HepG2 (cell line): ENCODE data around the gene FOXA1. TPM values are rescaled to one million over a fixed set of nuclear protein-coding genes. Genes with fewer than 3 reads are reported as not detected.

Experiments used
- AHDC1 ChIP-seq: sonication (generic); formaldehyde crosslinking; IDR thresholded peaks from 2 replicates; pipeline ENCODE4 v1.5.1; 2020; ENCODE audit warnings: mild to moderate bottlenecking, missing genetic modification reagents, borderline replicate concordance
- GFI1 ChIP-seq: sonication (generic); formaldehyde crosslinking; IDR thresholded peaks from 2 replicates; pipeline ENCODE4 v1.5.0; 2020; ENCODE audit warnings: missing genetic modification reagents, mild to moderate bottlenecking, borderline replicate concordance
- KIAA2018 ChIP-seq: sonication (generic); formaldehyde crosslinking; IDR thresholded peaks from 2 replicates; pipeline ENCODE4 v1.5.0; 2020; ENCODE audit warnings: mild to moderate bottlenecking, missing genetic modification reagents, borderline replicate concordance
- ZBTB43 ChIP-seq: sonication (generic); formaldehyde crosslinking; conservative IDR thresholded peaks from 2 replicates; pipeline ENCODE4 v1.4.0; 2020; ENCODE audit warnings: missing genetic modification reagents
- ZNF296 ChIP-seq: sonication (generic); formaldehyde crosslinking; conservative IDR thresholded peaks from 2 replicates; pipeline ENCODE4 v1.5.0; 2020; ENCODE audit warnings: mild to moderate bottlenecking, missing genetic modification reagents
- ZNF530 ChIP-seq: sonication (generic); formaldehyde crosslinking; IDR thresholded peaks from 2 replicates; pipeline ENCODE4 v1.5.0; 2020; ENCODE audit warnings: low read depth, mild to moderate bottlenecking, missing genetic modification reagents
- ZNF574 ChIP-seq: sonication (generic); formaldehyde crosslinking; IDR thresholded peaks from 2 replicates; pipeline ENCODE4 v1.4.0; 2020; ENCODE audit warnings: missing genetic modification reagents
- ZNF790 ChIP-seq: sonication (generic); formaldehyde crosslinking; IDR thresholded peaks from 2 replicates; pipeline ENCODE4 v1.8.0; 2022; ENCODE audit warnings: missing genetic modification reagents, mild to moderate bottlenecking, borderline replicate concordance
- polyA plus RNA-seq, 8 experiments: library from polyadenylated mRNA; depleted of rRNA in 3 of 8; stranded (reverse) in 7 of 8; unstranded in 1 of 8; fragments of >200 nt; fragmentation: Illumina TruSeq in 4 of 8; extraction: Trizol in 4 of 8; gene quantifications; 2 replicates each; pipeline versions ENCODE4 v1.2.1 to v1.2.3, GENCODE V29; 2011 to 2016; ENCODE audit warnings: low read depth in 4 of 8, missing spikeins in 1 of 8, mixed read lengths in 1 of 8; ENCODE audit not compliant: insufficient read depth in 1 of 8
- total RNA-seq, 5 experiments: library from RNA; depleted of rRNA; stranded (reverse); fragments of >200 nt; fragmentation: Illumina TruSeq; extraction: Trizol; gene quantifications; 2 replicates each; pipeline ENCODE4 v1.2.3, GENCODE V29; 2016; ENCODE audit warnings: low read depth in 1 of 5

FOXA1 gene
- total and polyA plus RNA-seq, 2 of the 13 experiments (the other 11 are each of a cell fraction or from before 2014, with no cell fraction given), result 43.4 to 58.6 TPM

GRCh38 chr14:37594238-37594970 is 645 bp downstream of the FOXA1 start (continued):
- no peak; the same call in 1 of the 2 replicates for TF ChIP-seq ZBTB43 (CRISPR knock-in tag)
- peak; percentile 47; the same call in 1 of the 2 replicates for TF ChIP-seq ZNF574 (CRISPR knock-in tag)
- no peak for TF ChIP-seq ZNF530
- TF ChIP-seq ZNF296, result 0 out of 2 replicates have a peak, but pooled peaks have one; percentile 33
- peak; percentile 91; the same call in 1 of the 2 replicates for TF ChIP-seq ZNF790 (CRISPR knock-in tag)
- no peak for TF ChIP-seq GFI1 (CRISPR knock-in tag)
- TF ChIP-seq AHDC1 (CRISPR knock-in tag), result peak; percentile 58; the same call in 1 of the 2 replicates
- TF ChIP-seq KIAA2018 (CRISPR knock-in tag), result 0 out of 2 replicates have a peak, but pooled peaks have one; percentile 55
